Mucosa of rectum (tissue), 2 donors: ENCODE results near the gene RRP1B.
"Not testable (repeated sequence)": the region's sequence is repeated elsewhere in the genome, so short reads cannot be mapped to it uniquely, and the experiment has no call there.

Experiments used
- H3K27ac ChIP-seq, 2 donors: one replicate each; pipeline ENCODE4 v1.7.0; 2013; ENCODE audit warnings: inconsistent platforms in 2 of 2, low read depth in 2 of 2, low read length in 2 of 2
- H3K27me3 ChIP-seq, 2 donors: one replicate each; pipeline ENCODE4 v1.7.0; 2013; ENCODE audit warnings: low read length in 2 of 2; ENCODE audit not compliant: control insufficient read depth in 2 of 2, insufficient read depth in 2 of 2
- H3K36me3 ChIP-seq, 2 donors: one replicate each; pipeline ENCODE4 v1.7.0; 2013; ENCODE audit warnings: low read length in 2 of 2; ENCODE audit not compliant: control insufficient read depth in 2 of 2, insufficient read depth in 2 of 2
- H3K4me1 ChIP-seq, 2 donors: one replicate each; pipeline ENCODE4 v1.7.0; 2013; ENCODE audit warnings: low read length in 2 of 2, mild to moderate bottlenecking in 1 of 2; ENCODE audit not compliant: control insufficient read depth in 2 of 2, insufficient read depth in 2 of 2
- H3K4me3 ChIP-seq, 2 donors: one replicate each; pipeline ENCODE4 v1.7.0; 2013; ENCODE audit warnings: low read length in 2 of 2
- H3K9ac ChIP-seq, 2 donors: one replicate each; pipeline ENCODE4 v1.7.0; 2013; ENCODE audit warnings: low read length in 2 of 2, low read depth in 1 of 2, mild to moderate bottlenecking in 1 of 2
- H3K9me3 ChIP-seq, 2 donors: one replicate each; pipeline ENCODE4 v1.7.0; 2013; ENCODE audit warnings: low read length in 2 of 2; ENCODE audit not compliant: control insufficient read depth in 2 of 2
- donor health status: healthy.
- donor health status: Normal muscosa, but diverticular disease.

The RRP1B gene

DNA sequence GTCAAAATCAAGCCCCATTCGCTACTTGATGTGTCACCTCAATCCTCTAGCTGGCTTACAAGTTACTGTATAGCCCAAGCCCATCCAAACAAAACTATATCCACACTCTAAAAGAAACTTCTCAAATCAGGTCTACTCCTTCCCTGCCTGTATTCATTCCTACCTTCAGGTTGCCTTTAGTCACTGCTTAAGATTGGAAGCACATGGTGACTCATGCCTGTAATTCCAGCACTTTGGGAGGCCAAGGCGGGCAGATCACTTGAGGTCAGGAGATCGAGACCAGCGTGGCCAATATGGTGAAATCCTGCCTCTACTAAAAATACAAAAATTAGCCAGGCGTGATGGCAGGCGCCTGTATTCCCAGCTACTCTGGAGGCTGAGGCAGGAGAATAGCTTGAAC, 7.4 kb upstream of the RRP1B start:
- H3K9me3 ChIP-seq, H3K27me3 ChIP-seq, H3K4me1 ChIP-seq, H3K4me3 ChIP-seq, H3K36me3 ChIP-seq, H3K9ac ChIP-seq, H3K27ac ChIP-seq: not testable (repeated sequence)

DNA sequence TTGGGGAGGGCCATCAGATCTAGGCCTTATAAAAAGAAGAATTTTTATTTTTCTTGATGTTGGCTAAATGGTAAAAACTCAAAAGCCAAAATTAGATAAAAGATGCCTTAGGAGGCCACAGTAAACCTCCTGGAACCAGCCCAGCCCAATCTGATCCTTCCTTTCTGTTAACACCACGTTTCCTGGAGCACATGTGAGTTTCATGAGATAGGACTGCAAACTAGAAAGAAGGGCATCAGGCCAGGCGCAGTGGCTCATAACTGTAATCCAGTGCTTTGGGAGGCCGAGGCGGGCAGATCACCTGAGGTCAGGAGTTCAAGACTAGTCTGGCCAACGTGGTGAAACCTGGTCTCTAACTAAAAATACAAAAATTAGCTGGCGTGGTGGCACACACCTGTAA, 6.7 kb upstream of the RRP1B start:
- Histone ChIP-seq H3K36me3 (no peaks in the 10 kb centered on the region), H3K9ac (no peak overlapping the region), H3K4me3 (no peak overlapping the region), H3K4me1 (no peaks in the 10 kb centered on the region), H3K27me3 (no peaks in the 10 kb centered on the region), H3K27ac (no peak overlapping the region), H3K9me3 (no peaks in the 10 kb centered on the region)

DNA sequence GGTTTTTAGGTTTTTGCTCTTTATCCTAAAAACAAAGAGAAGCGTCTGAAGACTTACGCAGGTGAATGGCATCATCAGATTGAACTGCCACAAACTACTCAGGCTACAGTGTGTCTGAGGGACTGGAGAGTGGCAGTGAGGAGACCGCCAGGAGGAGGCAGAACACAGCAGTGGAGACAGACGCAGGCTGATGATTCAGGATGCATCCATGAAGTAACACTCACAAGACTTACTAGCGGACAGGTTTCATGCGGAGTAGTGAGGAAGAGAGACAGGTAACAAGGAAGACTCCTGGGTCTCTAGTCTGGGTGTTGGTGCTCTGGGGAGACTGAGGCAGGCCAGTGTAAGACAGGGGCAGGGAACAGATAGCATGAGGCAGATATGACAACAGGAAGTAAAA, 5.7 kb upstream of the RRP1B start:
- H3K4me1 ChIP-seq, result no peaks in the 10 kb centered on the region
- H3K9ac ChIP-seq, result no peak overlapping the region
- no peak overlapping the region for H3K27ac ChIP-seq
- no peaks in the 10 kb centered on the region for H3K9me3 ChIP-seq
- no peaks in the 10 kb centered on the region for H3K36me3 ChIP-seq
- H3K4me3 ChIP-seq, result no peak overlapping the region
- H3K27me3 ChIP-seq, result no peaks in the 10 kb centered on the region

DNA sequence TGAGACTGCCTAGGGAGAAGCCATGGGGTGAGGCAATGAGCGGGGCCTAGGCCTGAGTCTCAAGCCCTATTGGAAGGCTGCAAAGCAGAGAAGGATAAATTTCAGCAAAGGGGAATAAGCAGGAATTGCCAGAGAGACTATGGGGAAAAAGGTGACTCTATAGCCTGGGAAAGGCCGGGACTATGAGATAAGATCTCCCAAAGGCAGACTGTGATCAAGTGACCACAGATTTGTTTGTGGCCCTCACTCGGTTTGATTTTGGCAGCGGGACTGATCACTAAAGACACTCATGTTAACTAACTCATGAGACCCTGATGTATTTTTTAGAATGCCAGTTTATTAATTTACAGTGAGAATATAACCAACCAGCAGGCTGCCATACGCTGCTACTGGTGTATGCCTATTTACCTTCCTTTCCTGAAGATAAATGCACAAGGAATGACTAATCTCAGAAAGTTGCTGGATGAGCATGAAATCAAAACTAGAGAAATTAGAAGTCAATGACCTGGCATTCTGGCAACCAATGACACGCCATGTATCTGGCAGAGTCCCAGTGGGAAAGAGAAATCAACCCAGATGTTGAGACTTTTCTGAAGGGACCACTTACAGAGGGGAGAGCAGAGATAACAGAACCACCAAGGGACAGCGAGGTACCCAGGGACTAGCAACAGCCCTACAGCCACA, 4.4 kb upstream of the RRP1B start:
- H3K27ac ChIP-seq, result no peak overlapping the region
- H3K9ac ChIP-seq, result no peak overlapping the region
- H3K4me3 ChIP-seq, result no peak overlapping the region

DNA sequence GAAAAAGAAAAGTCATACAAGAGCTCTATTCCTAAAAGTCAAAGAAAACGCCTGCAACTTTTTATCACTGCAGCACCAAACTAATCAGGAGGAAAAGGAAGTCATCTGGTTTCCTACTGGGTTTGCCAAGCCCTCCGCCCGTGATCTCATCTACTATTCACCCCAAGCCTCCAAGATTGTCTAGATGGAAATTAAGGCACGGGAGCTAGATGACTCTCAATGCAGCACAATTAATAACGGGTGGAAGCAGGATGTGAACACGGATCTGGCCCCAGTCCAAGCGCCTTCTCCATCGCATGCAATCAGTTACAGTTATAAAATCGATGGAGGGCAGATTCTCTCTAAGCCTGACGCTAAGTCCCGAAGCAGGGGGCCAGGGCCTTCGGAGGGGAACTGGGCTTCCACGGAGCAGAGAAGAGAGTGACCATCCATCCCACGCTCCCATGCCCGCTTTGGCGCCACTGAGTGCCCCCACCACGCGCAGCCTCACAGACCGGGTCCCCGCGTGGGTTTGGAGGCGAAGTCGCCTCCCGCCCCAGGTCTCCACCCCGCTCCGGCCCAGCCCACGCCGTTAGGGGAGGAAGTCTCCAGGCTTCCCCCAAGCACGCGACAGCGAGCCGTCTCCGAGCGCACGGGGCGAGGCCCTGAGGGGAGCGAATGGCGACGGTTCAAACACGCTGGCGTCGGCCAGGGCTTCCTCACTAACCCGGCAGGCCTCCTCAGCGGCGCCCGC, 1.8 kb upstream of the RRP1B start:
- H3K36me3 ChIP-seq, result peaks cover 3 to 4% of the 10 kb centered on the region in 2 donors
- no peaks in the 10 kb centered on the region for H3K27me3 ChIP-seq
- no peak overlapping the region for H3K9ac ChIP-seq
- H3K4me1 ChIP-seq, result peaks cover 10 to 11% of the 10 kb centered on the region in 2 donors
- no peaks in the 10 kb centered on the region for H3K9me3 ChIP-seq
- no peak overlapping the region for H3K27ac ChIP-seq
- no peak overlapping the region for H3K4me3 ChIP-seq

More for the DNA sequence above, 4.4 kb upstream of the RRP1B start:
- Histone ChIP-seq H3K36me3 (no peaks in the 10 kb centered on the region), H3K9me3 (no peaks in the 10 kb centered on the region), H3K27me3 (no peaks in the 10 kb centered on the region), H3K4me1 (peaks cover 3% of the 10 kb centered on the region in 2 donors)

DNA sequence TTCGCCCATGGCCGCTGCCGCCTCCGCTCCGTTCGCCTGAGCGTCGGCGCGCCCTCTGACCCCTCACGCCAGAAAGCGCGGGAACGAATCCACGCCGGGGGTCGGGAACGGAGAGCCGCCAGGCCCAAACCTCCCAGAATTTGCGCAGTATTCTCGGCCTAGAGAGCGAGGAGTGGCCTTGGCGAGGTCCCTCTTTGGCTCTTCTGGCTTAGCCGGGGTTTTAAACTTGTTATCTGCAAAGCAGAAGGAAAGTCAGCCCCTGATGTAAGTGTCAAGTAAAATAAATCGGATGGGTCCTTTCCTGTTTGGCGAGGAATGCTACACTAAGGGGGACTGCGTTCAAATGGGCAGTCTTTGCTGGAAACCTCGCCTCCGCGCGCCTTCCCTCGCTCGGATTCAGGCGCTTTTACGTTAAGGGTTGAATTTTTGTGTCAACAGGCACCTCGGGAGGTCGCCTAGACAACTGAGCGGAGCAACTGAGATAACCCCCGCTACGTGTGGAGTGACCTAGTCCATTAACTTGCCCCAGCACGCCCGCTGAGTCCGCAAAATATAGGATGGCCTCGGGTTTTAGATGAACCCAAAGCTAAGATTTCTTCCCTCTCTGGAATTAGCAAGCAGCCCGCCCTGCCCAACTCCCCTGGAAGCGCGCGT, 1.1 kb upstream of the RRP1B start:
- H3K9ac ChIP-seq, result no peak overlapping the region
- no peak overlapping the region for H3K27ac ChIP-seq
- H3K36me3 ChIP-seq, result peaks cover 3 to 4% of the 10 kb centered on the region in 2 donors
- no peaks in the 10 kb centered on the region for H3K9me3 ChIP-seq
- H3K4me1 ChIP-seq, result peaks cover 10 to 11% of the 10 kb centered on the region in 2 donors
- no peak overlapping the region for H3K4me3 ChIP-seq
- no peaks in the 10 kb centered on the region for H3K27me3 ChIP-seq

DNA sequence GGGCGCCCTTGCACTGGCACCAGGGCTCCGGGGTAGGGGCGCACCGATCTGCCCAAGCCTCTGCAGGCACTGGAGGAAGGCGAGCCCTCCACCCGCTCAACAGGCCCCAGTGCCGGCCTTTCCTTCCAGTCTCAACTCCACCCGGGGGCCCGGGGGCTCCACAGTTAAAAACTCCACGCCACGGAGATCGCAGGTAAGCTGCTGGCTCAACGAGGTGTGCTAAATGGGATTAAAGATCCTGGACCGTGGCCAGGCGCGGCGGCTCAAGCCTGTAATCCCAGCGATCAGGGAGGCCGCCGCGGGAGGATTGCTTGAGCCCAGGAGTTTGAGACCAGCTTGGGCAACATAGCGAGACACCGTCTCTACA, 608 bp upstream of the RRP1B start:
- Histone ChIP-seq H3K4me1 (peaks cover 10 to 11% of the 10 kb centered on the region in 2 donors), H3K9ac (peak overlapping the region; percentile 76 to 86), H3K4me3 (no peak overlapping the region), H3K27ac (peak overlapping the region in 1 of 2 donors; percentile 83), H3K27me3 (no peaks in the 10 kb centered on the region), H3K9me3 (no peaks in the 10 kb centered on the region), H3K36me3 (peaks cover 3 to 4% of the 10 kb centered on the region in 2 donors)

DNA sequence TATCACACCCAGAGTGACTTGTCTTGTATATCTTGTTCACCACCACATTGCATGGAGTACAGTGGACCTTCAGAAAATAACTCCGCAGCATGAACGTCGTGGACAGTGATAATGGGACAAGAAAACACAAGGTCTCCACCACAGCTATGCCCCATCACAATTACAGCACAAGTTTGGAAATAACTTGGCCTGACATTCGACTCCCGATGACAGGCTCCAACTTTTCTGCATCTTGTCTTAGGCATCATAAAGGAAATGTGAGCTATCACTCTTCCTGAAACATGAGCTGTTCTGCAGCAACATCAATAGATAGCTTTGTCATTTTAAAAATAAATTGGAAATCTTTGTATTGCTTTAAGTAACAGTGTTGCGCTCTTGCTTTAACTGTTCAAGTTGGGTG, 2.9 kb downstream of the RRP1B start:
- Histone ChIP-seq H3K9ac (no peak overlapping the region), H3K9me3 (no peaks in the 10 kb centered on the region), H3K36me3 (peaks cover 7% of the 10 kb centered on the region in 2 donors), H3K4me3 (no peak overlapping the region), H3K4me1 (peaks cover 10 to 14% of the 10 kb centered on the region in 2 donors), H3K27me3 (no peaks in the 10 kb centered on the region), H3K27ac (no peak overlapping the region)

DNA sequence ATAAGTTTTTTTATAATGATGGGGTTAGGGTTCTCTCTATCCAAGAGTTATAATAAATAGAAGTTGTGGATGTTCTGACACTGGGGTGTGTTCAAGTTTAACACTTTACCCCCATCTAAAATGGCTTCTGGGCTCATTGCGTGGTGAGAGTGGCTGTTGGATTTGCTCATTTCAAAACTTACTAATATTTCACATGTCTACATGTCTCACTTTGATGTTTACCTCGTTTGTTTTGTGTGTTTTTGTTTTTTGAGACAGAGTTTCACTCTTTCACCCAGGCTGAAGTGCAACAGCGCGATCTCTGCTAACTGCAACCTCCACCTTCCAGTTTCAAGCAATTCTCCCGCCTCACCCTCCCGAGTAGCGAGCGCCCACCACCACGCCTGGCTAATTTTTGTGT, 3.7 kb downstream of the RRP1B start:
- no peak overlapping the region for H3K9ac ChIP-seq
- peaks cover 10 to 14% of the 10 kb centered on the region in 2 donors for H3K4me1 ChIP-seq
- H3K4me3 ChIP-seq, result no peak overlapping the region
- no peaks in the 10 kb centered on the region for H3K27me3 ChIP-seq
- H3K9me3 ChIP-seq, result no peaks in the 10 kb centered on the region
- peaks cover 7% of the 10 kb centered on the region in 2 donors for H3K36me3 ChIP-seq
- no peak overlapping the region for H3K27ac ChIP-seq

DNA sequence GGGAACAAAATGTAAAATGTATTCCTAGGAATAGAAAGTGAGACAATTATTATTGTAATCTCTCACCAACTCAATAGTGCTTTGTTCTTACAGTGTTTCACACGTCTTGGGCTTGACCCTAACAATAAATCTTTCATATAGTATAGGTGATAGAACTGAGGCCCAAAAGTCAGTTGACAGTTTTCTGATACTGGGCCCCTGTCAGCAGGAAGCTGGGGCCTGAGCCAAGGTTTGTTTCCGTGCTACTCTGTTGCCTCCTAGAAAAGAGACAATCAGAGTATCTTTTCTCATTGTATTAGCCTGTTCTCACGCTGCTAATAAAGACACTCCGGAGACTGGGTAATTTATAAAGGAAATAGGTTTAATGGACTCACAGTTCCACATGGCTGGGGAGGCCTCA, 5.0 kb downstream of the RRP1B start:
- Histone ChIP-seq H3K36me3 (peaks cover 7% of the 10 kb centered on the region in 2 donors), H3K4me1 (peaks cover 7 to 14% of the 10 kb centered on the region in 2 donors), H3K27me3 (no peaks in the 10 kb centered on the region), H3K27ac (no peak overlapping the region), H3K4me3 (no peak overlapping the region), H3K9ac (no peak overlapping the region), H3K9me3 (no peaks in the 10 kb centered on the region)
